ENCODE results near the gene GRK3.

DNA sequence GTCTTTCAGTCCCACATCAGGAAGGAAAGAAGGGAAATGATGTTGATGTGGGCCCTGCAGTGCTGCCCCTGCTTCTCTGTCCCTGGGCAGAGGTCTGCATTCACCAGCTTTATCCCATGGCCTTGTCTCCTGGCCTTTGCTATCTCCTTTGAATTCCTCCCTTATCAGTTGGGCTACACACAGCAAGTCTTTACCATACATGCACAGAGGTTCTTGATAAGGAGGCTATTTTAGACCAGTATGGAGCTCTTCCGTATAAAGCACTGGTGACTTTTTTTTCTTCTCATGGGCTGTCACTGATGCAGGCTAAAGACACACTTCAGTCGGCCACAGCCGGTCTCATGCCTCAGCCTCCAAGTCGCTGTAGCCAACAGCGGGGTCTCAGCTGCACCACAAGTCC, 197.7 kb downstream of the GRK3 start:
- TF ChIP-seq, protein P1, sequence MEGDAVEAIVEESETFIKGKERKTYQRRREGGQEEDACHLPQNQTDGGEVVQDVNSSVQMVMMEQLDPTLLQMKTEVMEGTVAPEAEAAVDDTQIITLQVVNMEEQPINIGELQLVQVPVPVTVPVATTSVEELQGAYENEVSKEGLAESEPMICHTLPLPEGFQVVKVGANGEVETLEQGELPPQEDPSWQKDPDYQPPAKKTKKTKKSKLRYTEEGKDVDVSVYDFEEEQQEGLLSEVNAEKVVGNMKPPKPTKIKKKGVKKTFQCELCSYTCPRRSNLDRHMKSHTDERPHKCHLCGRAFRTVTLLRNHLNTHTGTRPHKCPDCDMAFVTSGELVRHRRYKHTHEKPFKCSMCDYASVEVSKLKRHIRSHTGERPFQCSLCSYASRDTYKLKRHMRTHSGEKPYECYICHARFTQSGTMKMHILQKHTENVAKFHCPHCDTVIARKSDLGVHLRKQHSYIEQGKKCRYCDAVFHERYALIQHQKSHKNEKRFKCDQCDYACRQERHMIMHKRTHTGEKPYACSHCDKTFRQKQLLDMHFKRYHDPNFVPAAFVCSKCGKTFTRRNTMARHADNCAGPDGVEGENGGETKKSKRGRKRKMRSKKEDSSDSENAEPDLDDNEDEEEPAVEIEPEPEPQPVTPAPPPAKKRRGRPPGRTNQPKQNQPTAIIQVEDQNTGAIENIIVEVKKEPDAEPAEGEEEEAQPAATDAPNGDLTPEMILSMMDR (IDR thresholded peaks at IDR 0.05; ENCODE audit: low read depth, low read length, poor library complexity, severe bottlenecking), result no peak
- no peak for TF ChIP-seq EZH2phosphoT487 (IDR thresholded peaks at IDR 0.05; ENCODE audit: borderline replicate concordance, low read length)

All from DOHH2 (cell line).